ENCODE data around the gene UMODL1. TPM values are rescaled to one million over a fixed set of nuclear protein-coding genes. Genes with fewer than 3 reads are reported as not detected.

UMODL1 gene
- total and polyA plus RNA-seq, 10 donors, result 0.02 to 0.85 (median 0.09) TPM; not detected in 3

- WGBS, 5 donors, result 80 to 92% (median 86%) methylated on average over 15 to 16 of the region's 16 CpGs
- Histone ChIP-seq H3K9me3 (no peaks in the 10 kb centered on the region), H3K27me3 (replicated peaks in 1 of 7) (no peaks in the 10 kb centered on the region), H3K4me3 (no peak overlapping the region), H3K4me1 (peaks cover 0 to 18% (median 2%) of the 10 kb centered on the region in 6 donors), H3K36me3 (no peaks in the 10 kb centered on the region), H3K27ac (no peak overlapping the region)
- peak; percentile 72 for DNase-seq
- intact Hi-C loops (cut with DNase I; ENCODE audit: low total_unique reads), result loop anchor here (10.0 kb wide), 1 partner anchor 45 kb away; no protein-coding TSS in a partner anchor
- TF ChIP-seq POLR2AphosphoS5 (IDR thresholded peaks at IDR 0.05), result no peak
- TF ChIP-seq POLR2A (IDR thresholded peaks at IDR 0.05), result no peak
- TF ChIP-seq CTCF (IDR thresholded peaks at IDR 0.05 in 8 of 11, conservative IDR thresholded peaks at IDR 0.05 in 3 of 11), result no peak
These were observed 21.3 kb upstream of the UMODL1 start for GRCh38 chr21:42049578-42050430.

- H3K27ac ChIP-seq, result peak overlapping the region in 5 of 8 donors; percentile 4 to 50 (median 30)
- intact Hi-C loops (cut with DNase I; ENCODE audit: low total_unique reads), result no loop called here
- peak in 2 of 3 donors; percentile 73 to 83 for TF ChIP-seq POLR2AphosphoS5 (IDR thresholded peaks at IDR 0.05)
- no peak for TF ChIP-seq POLR2A (IDR thresholded peaks at IDR 0.05)
- peak; percentile 61 for DNase-seq
- H3K27me3 ChIP-seq (replicated peaks in 1 of 7), result no peaks in the 10 kb centered on the region
- no peak overlapping the region for H3K4me3 ChIP-seq
- peaks cover 0 to 18% (median 2%) of the 10 kb centered on the region in 6 donors for H3K4me1 ChIP-seq
- H3K36me3 ChIP-seq, result no peaks in the 10 kb centered on the region
- no peaks in the 10 kb centered on the region for H3K9me3 ChIP-seq
- 26 to 60% (median 27%) methylated on average over 9 of the region's 9 CpGs for WGBS, 5 donors
These were observed 19.3 kb upstream of the UMODL1 start for GRCh38 chr21:42051788-42052187.

- peaks cover 0 to 45% (median 12%) of the 10 kb centered on the region in 6 donors for H3K4me1 ChIP-seq
- H3K36me3 ChIP-seq, result no peaks in the 10 kb centered on the region
- intact Hi-C loops (cut with DNase I; ENCODE audit: low total_unique reads), result no loop called here
- no peak for TF ChIP-seq POLR2AphosphoS5 (IDR thresholded peaks at IDR 0.05)
- no peak for TF ChIP-seq POLR2A (IDR thresholded peaks at IDR 0.05)
- TF ChIP-seq CTCF (IDR thresholded peaks at IDR 0.05 in 8 of 11, conservative IDR thresholded peaks at IDR 0.05 in 3 of 11), result no peak
- H3K4me3 ChIP-seq, result no peak overlapping the region
- WGBS, 5 donors, result 86 to 97% (median 91%) methylated on average over 9 of the region's 9 CpGs
- DNase-seq, result no peak
- no peak overlapping the region for H3K27ac ChIP-seq
- H3K9me3 ChIP-seq, result no peaks in the 10 kb centered on the region
- no peaks in the 10 kb centered on the region for H3K27me3 ChIP-seq (replicated peaks in 1 of 7)
These were observed 15.7 kb upstream of the UMODL1 start for GRCh38 chr21:42055425-42055824.

GRCh38 chr21:42056468-42056867, 14.6 kb upstream of the UMODL1 start:
- H3K36me3 ChIP-seq, result no peaks in the 10 kb centered on the region
- 76 to 83% (median 80%) methylated on average over 11 of the region's 11 CpGs for WGBS, 5 donors
- H3K27ac ChIP-seq, result no peak overlapping the region
- H3K27me3 ChIP-seq (replicated peaks in 1 of 7), result no peaks in the 10 kb centered on the region
- no peaks in the 10 kb centered on the region for H3K9me3 ChIP-seq
- no peak for TF ChIP-seq CTCF (IDR thresholded peaks at IDR 0.05 in 8 of 11, conservative IDR thresholded peaks at IDR 0.05 in 3 of 11)
- no peak for TF ChIP-seq POLR2A (IDR thresholded peaks at IDR 0.05)
- TF ChIP-seq POLR2AphosphoS5 (IDR thresholded peaks at IDR 0.05), result no peak
- H3K4me1 ChIP-seq, result peaks cover 5 to 51% (median 21%) of the 10 kb centered on the region in 6 donors
- DNase-seq, result peak; percentile 53
- intact Hi-C loops (cut with DNase I; ENCODE audit: low total_unique reads), result no loop called here
- no peak overlapping the region for H3K4me3 ChIP-seq
